Hippocampal formation (tissue), 2 donors: ENCODE data around the gene GPSM3.
"Not testable (repeated sequence)": the region's sequence is repeated elsewhere in the genome, so short reads cannot be mapped to it uniquely, and the experiment has no call there.

ENCODE experiments used
- DNase-seq, 2 donors: peaks; one replicate each; lab custom pipeline; 2025; lab: John Stamatoyannopoulos, UW

GPSM3 gene

GRCh38 chr6:32192608-32193039 is at the start of gene GPSM3:
Gene GPSM3 (minus strand): TSS chr6:32192643. CDS start chr6:32192513, 130 bp downstream.
- no peak for DNase-seq

GRCh38 chr6:32240686-32241085 is 48.2 kb upstream of the GPSM3 start:
- no peak for DNase-seq

- DNase-seq: no peak
Observed at GRCh38 chr6:32239462-32239861, 47.0 kb upstream of the GPSM3 start.

GRCh38 chr6:32234934-32235333 is 42.5 kb upstream of the GPSM3 start:
- no peak for DNase-seq

GRCh38 chr6:32226434-32226833 is 34.0 kb upstream of the GPSM3 start:
- no peak for DNase-seq

GRCh38 chr6:32224696-32225095 is 32.3 kb upstream of the GPSM3 start:
- DNase-seq: no peak

GRCh38 chr6:32223258-32224235 is 31.1 kb upstream of the GPSM3 start, which contains the start of gene NOTCH4:
Gene NOTCH4 (minus strand): TSS chr6:32224067. CDS start chr6:32223928, 139 bp downstream.
- no peak for DNase-seq

- DNase-seq: no peak
Observed at GRCh38 chr6:32222333-32223230, 30.1 kb upstream of the GPSM3 start.

GRCh38 chr6:32220021-32220420 is 27.6 kb upstream of the GPSM3 start:
- no peak for DNase-seq

GRCh38 chr6:32218167-32218566 is 25.7 kb upstream of the GPSM3 start:
- no peak for DNase-seq

GRCh38 chr6:32216998-32217397 is 24.6 kb upstream of the GPSM3 start:
- DNase-seq: no peak

- no peak for DNase-seq
Observed at GRCh38 chr6:32216285-32216684, 23.8 kb upstream of the GPSM3 start.

GRCh38 chr6:32215617-32216016 is 23.2 kb upstream of the GPSM3 start:
- DNase-seq: no peak

GRCh38 chr6:32214126-32214525 is 21.7 kb upstream of the GPSM3 start:
- no peak for DNase-seq

GRCh38 chr6:32213649-32214048 is 21.2 kb upstream of the GPSM3 start:
- no peak for DNase-seq

- DNase-seq: no peak
Observed at GRCh38 chr6:32212076-32212760, 19.8 kb upstream of the GPSM3 start.

- not testable (repeated sequence) for DNase-seq
Observed at GRCh38 chr6:32211432-32211831, 19.0 kb upstream of the GPSM3 start.

GRCh38 chr6:32210191-32210601 is 17.8 kb upstream of the GPSM3 start:
- no peak for DNase-seq

- DNase-seq: no peak
Observed at GRCh38 chr6:32208996-32209395, 16.6 kb upstream of the GPSM3 start.

- no peak for DNase-seq
Observed at GRCh38 chr6:32204268-32204715, 11.8 kb upstream of the GPSM3 start.

GRCh38 chr6:32203426-32204267 is 11.2 kb upstream of the GPSM3 start:
- no peak for DNase-seq
